H1 (cell line): ENCODE data around the gene PEX19. TPM values are rescaled to one million over a fixed set of nuclear protein-coding genes. Genes with fewer than 3 reads are reported as not detected.
A peak's percentile ranks its signal among the peaks of the same experiment; 100 is the strongest.

Source experiments
- CBX5 ChIP-seq: fragments of 300-800, 300-1000 bp; sonication (generic); IDR thresholded peaks from 2 replicates; pipeline ENCODE4 v1.7.1; 2016; ENCODE audit warnings: antibody characterized with exemption, low read length, low read depth
- NRF1 ChIP-seq: IDR thresholded peaks from 2 replicates; pipeline ENCODE4 v1.6.1; 2011; ENCODE audit warnings: mild to moderate bottlenecking, low read depth, low read length, improper control_type of control experiment
- SIN3A ChIP-seq, 2 experiments: IDR thresholded peaks in 1 of 2; conservative IDR thresholded peaks in 1 of 2; 2 replicates each; pipeline ENCODE4 v1.6.1; 2011 to 2012; ENCODE audit warnings: low read length in 2 of 2, improper control_type of control experiment in 1 of 2, low read depth in 1 of 2, mild to moderate bottlenecking in 1 of 2
- polyA plus RNA-seq, 7 experiments: library from polyadenylated mRNA; depleted of rRNA in 3 of 7; stranded (reverse) in 5 of 7; unstranded in 2 of 7; fragments of >200 nt in 5 of 7; fragments of 200-250 nt in 2 of 7; gene quantifications; 1 replicate in 5 of 7; 2 replicates in 1 of 7; 4 replicates in 1 of 7; pipeline versions ENCODE4 v1.2.1 to v1.2.3, GENCODE V29; 2011 to 2013; ENCODE audit warnings: missing spikeins in 2 of 7, mixed read lengths in 2 of 7
- total RNA-seq: library from RNA; stranded (reverse); fragmentation: NEBNext Ultra II Directional; extraction: Animal tissue kit (Norgen Biotek cat#: 25700); gene quantifications from 2 replicates; pipeline ENCODE4 v1.2.1, GENCODE V29; 2021
- TF ChIP-seq, protein P1 (sequence below): IDR thresholded peaks from 2 replicates; pipeline ENCODE4 v1.6.1; 2012; ENCODE audit warnings: inconsistent platforms
- TF ChIP-seq, protein P2 (sequence below): IDR thresholded peaks from 2 replicates; pipeline ENCODE4 v1.6.1; 2011; ENCODE audit warnings: low read depth, mild to moderate bottlenecking, low read length; ENCODE audit not compliant: insufficient read depth

The PEX19 gene
- total and polyA plus RNA-seq, 2 of the 8 experiments (the other 6 are each of a cell fraction or from before 2014, with no cell fraction given): 50.4 to 80.2 TPM

DNA sequence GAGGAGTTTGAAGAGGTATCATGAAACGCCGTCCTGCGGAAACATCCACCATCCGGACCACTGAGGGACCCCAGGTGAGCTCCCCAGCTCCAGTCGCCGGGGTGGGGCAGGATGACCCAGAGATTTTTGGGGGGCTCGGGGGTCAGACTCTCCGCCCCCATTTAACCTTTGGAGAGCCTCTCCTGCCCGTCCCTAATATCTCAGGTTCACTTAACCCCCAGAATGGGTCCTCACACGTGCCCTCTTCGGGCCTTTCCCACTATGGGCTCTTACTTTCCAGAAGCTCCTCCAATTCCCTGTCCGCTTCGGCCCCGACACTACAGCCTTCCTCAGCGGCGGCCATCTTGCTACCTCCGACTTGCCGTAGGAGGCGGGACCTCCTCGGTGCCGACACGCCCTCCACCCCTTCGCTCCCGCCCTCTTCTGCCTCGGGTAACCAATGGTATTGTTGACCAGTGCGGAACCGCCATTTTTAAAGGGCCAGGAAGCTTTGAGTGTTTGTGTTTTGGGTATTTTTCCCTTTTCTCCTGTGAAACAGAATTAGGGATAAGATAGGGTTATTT is at the start of gene PEX19 (continued):
- TF ChIP-seq NRF1 (no peak), SIN3A (conservative IDR thresholded peaks at IDR 0.05 in 1 of 2, IDR thresholded peaks at IDR 0.05 in 1 of 2; ENCODE audit: low read depth in 1 of 2, low read length in 2 of 2) (peak in 1 of 2 experiments; percentile 87; a peak in 2 of 4 replicates), CBX5 (no peak)
- TF ChIP-seq, protein P1, sequence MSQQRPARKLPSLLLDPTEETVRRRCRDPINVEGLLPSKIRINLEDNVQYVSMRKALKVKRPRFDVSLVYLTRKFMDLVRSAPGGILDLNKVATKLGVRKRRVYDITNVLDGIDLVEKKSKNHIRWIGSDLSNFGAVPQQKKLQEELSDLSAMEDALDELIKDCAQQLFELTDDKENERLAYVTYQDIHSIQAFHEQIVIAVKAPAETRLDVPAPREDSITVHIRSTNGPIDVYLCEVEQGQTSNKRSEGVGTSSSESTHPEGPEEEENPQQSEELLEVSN: no peak
- TF ChIP-seq, protein P2, sequence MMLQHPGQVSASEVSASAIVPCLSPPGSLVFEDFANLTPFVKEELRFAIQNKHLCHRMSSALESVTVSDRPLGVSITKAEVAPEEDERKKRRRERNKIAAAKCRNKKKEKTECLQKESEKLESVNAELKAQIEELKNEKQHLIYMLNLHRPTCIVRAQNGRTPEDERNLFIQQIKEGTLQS: no peak
